ENCODE data around the gene RPL41.
"Not testable (repeated sequence)": the region's sequence is repeated elsewhere in the genome, so short reads cannot be mapped to it uniquely, and the experiment has no call there.

The RPL41 gene

DNA sequence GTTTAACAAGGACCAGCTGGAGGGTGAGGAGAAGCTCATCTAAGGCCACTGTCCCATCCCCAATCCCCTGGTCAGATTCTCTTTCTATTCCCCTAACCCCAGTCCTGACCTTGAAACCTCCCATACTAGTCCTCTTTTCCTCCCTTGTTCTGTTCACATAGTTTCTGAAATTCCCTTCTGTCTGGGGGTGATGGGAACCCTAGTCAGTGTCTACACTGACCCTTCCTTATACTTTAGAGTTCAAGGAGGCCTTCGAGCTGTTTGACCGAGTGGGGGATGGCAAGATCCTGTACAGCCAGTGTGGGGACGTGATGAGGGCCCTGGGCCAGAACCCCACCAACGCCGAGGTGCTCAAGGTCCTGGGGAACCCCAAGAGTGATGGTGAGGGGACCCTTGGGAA, 38.4 kb downstream of the RPL41 start:
- DNase-seq (ENCODE audit: low read depth): no peak

- DNase-seq (ENCODE audit: low read depth): no peak
Observed at GRCh38 chr12:56155256-56155845, 38.9 kb downstream of the RPL41 start.

DNA sequence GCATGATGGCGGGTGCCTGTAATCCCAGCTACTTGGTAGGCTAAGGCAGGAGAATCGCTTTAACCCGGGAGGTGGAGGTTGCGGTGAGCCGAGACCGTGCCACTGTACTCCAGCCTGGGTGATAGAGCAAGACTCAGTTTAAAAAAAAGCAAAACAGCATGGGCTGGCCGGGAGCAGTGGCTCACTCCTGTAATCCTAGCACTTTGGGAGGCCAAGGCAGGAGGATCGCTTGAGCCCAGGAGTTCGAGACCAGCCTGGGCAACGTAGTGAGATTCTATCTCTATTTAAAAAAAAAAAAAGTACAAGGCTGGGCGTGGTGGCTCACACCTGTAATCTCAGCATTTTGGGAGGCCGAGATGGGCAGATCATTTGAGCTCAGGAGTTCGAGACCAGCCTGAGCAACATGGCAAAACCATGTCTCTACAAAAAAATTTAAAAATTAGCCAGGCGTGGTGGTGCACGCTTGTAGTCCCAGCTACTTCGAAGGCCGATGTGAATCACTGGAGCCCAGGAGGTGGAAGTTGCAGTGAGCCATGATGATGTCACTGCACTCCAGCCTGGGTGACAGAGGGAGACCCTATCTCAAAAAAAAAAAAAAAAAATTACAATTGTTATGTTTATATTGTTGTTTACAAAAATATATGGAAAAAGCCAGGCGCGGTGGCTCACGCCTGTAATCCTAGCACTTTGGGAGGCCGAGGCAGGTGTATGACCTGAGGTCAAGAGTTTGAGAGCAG, 40.2 kb downstream of the RPL41 start:
- DNase-seq (ENCODE audit: low read depth): not testable (repeated sequence)

GRCh38 chr12:56157201-56158028, 41.0 kb downstream of the RPL41 start:
- peak; percentile 59 for DNase-seq (ENCODE audit: low read depth)

DNA sequence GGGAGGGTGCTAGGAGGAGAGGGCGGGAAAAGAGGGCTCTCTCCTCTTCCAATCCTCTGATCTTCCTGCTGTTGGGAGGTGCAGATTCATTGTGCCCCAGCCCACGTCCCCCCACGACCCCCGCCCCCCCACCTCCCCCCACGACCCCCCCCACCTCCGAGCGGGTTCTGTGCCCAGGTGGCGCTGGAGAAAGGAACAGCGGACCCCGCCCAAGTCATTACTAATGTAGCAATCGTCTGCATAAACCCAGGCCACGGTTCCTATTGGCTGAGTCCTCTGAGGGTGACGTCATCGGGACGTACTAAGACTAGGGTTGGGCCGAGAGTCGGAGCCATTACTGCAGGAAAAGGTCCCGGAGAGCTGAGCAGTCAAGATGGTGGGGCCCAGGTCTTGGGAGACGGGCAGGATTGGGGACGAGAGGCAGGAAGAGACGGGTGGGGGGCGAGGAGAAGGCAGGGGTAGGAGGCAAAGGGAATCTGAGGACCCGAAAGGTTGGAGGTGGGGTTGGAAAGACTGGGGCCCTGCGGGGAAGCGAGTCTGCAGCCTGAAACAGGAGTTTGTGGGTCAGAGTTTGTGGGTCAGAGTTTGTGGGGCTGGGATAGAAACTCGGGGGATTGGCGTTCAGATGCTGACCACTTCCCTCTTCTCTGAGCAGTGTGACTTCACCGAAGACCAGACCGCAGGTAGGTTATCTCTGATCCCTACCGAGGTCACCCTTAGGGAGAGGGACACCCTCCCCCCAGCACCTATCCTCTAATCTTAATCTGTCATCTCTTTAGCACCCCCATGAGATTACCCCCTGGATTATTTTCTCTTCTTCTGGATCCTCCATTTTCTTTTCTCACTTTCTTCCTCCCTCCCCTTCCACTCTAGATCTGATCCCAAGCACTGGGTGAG, 41.8 kb downstream of the RPL41 start, which contains the start of gene MYL6:
MYL6 (plus strand) TSS at position 331 of the 897 bp plus-strand sequence; CDS start at position 374, 43 bp downstream.
- DNase-seq (ENCODE audit: low read depth): peak; percentile 97

DNA sequence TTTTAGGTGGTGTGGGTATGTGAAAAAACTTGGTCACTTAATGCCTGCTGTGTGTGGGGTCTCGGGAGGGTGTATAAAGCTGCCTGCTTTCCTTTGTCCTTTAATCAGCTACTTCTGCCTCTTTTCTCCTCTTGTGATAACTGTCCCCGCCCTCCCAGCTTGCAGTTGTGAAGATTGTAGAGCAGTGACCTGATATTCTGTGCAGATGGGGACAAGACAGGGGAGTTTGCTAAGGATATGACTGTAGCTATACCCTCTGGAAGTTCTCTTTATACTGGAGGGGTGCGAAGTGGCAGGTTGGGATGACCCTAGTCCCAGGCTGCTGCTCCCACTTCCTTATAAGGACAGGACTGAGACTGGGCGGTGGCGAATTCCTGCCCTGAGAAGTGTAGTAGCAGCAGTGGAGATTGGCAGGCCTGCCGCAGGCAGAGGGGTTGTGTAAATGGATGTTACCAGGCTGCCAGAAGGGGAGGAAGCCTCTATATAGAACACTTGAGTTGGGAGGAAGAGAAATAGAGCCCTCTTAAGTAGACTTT, 42.6 kb downstream of the RPL41 start:
- peak; percentile 48 for DNase-seq (ENCODE audit: low read depth)

GRCh38 chr12:56159482-56160192, 43.2 kb downstream of the RPL41 start:
- no peak for DNase-seq (ENCODE audit: low read depth)

- DNase-seq (ENCODE audit: low read depth): no peak
Observed at GRCh38 chr12:56160193-56160763, 43.8 kb downstream of the RPL41 start.

- DNase-seq (ENCODE audit: low read depth): no peak
Observed at GRCh38 chr12:56160894-56161689, 44.7 kb downstream of the RPL41 start.

DNA sequence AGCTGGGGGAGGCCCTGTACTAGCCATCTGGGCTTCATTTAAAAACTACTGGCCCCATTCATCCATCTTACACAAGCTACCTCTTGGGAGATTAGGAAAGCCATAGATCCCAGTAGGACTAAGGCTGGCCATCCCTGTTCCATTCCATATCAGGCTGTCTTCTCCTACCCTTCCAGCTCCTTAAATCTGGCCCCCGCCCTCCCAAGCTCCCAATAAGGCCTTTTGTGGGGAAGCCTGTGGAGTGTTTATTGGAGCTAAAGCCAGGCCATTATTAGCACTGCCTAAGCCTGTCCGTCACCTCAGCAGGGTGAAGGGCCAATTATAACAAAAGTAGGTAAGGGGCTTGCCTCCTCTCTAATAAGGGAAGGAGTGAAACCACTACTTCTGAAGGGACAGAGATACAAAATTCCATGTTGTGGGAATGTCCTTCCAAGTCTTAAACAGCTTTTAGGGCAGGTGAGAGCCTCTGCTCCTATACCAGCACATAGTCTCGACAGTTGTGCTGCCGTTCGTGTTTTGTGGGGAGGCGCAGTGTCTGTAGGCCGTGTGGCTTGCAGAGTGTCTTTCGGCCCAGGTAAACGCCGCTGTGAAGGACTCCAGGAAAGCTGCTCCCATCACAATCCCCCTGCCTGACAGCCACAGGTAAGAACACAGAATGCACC, 45.4 kb downstream of the RPL41 start:
- no peak for DNase-seq (ENCODE audit: low read depth)

- DNase-seq (ENCODE audit: low read depth): no peak
Observed at GRCh38 chr12:56162468-56163290, 46.2 kb downstream of the RPL41 start.

DNA sequence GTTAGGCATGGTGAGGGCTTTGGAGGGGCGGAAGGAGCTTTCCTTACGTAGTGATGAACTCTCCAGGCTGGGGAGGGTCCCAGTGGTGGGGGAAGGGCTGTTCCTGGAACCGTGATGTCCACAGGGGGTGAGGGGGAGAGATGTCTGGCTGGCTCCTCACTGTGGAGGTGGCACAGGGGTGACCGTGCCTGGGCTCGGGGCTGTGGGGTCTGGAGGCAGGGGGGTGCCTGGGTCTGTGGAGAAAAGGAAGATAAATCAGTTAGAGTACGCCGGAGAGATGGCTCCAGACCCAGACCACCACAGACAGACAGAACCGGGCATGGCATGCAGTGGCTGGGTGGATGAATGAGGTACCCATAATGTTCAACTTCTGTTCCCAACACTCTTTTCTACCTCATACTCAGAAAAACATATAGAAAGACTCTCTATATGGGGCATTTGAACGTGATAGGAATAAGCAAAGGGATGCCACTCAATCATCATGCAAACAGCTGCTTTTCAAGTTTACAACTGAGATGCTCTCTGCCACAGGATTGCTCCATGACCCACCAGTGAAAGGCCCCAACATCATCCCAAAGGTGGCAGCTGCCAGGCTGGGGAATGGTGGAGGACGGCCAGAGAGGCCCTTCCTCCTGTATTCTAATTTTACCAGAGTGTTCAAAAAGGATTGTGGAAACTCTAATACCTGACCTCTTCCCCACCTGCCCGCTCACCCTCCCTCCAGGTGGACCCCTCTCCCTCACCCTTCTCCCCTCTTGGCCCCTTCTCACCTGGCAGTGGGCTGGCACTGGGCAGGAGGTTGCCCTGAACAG, 47.3 kb downstream of the RPL41 start:
- no peak for DNase-seq (ENCODE audit: low read depth)

GRCh38 chr12:56164345-56164729, 47.9 kb downstream of the RPL41 start:
- no peak for DNase-seq (ENCODE audit: low read depth)

DNA sequence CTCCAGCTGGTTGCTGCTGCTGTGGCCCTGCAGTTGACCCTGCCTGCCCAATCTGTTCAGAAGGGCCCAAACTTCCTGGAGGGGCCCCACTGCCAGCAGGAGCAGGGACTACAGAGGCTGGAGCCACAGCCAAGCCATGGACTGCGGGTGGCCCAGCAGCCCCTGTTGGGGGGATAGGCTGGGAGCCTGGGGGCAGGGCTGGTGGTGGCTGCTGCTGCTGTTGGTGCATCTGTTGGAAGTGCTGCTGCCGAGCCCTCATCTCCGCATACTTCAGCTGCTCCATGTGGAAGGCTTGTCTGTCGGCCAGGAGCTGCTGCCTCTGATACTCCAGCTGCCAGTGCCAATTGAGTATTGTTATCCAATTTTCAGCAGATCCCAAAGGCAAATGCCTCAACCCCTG, 48.9 kb downstream of the RPL41 start:
- no peak for DNase-seq (ENCODE audit: low read depth)

Measured in stromal cell of bone marrow (primary cell).